DND-41 (cell line): ENCODE measurements around the gene DNAJB13.

Experiments
- EZH2 ChIP-seq: IDR thresholded peaks from 3 replicates; pipeline ENCODE4 v1.6.1; 2012; ENCODE audit warnings: borderline replicate concordance, low read depth, mild to moderate bottlenecking, moderate library complexity, low read length, inconsistent platforms; ENCODE audit not compliant: severe bottlenecking
- TF ChIP-seq, protein P1 (sequence below): IDR thresholded peaks from 2 replicates; pipeline ENCODE4 v1.5.1; 2012; ENCODE audit warnings: borderline replicate concordance, low read length, moderate library complexity, mild to moderate bottlenecking; ENCODE audit not compliant: poor library complexity, severe bottlenecking; ENCODE audit errors: extremely low read depth

DNA sequence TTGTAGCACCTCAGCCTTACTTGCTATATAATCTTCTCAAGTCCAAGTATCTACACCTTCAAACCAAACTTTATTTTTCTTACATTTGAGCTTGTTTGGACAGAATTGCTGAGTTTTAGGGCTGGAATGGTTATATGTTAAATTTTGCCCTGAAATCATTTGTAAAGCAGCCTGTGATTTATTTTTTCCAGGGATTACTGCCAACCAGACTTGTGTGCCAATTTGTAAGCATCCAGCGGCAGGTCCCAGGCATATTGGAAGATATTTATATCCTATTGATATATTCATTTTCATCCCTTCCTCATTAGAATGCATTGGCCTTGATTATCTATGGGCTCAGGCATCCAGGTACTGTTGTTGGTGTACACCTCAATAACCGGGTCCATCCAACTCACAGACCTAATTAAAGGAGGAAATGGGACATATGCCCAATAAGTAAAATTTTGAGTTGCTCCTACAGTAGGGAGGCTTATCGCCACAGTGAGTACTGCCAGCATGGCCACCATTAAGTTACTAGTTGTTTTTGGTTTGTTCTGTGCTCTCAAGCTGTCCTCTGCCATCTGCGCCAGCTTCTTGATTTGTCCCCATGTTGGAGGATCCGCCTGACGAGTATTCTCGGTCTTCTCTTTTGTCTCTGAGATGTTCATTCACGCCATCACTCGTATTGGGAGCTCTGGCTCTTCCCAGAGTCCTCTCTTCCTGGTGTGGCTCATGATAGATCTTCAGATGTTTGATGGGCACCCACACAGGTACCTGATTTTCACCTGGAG, 9.8 kb upstream of the DNAJB13 start:
- TF ChIP-seq, protein P1, sequence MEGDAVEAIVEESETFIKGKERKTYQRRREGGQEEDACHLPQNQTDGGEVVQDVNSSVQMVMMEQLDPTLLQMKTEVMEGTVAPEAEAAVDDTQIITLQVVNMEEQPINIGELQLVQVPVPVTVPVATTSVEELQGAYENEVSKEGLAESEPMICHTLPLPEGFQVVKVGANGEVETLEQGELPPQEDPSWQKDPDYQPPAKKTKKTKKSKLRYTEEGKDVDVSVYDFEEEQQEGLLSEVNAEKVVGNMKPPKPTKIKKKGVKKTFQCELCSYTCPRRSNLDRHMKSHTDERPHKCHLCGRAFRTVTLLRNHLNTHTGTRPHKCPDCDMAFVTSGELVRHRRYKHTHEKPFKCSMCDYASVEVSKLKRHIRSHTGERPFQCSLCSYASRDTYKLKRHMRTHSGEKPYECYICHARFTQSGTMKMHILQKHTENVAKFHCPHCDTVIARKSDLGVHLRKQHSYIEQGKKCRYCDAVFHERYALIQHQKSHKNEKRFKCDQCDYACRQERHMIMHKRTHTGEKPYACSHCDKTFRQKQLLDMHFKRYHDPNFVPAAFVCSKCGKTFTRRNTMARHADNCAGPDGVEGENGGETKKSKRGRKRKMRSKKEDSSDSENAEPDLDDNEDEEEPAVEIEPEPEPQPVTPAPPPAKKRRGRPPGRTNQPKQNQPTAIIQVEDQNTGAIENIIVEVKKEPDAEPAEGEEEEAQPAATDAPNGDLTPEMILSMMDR = no peak
- no peak for TF ChIP-seq EZH2
